Stromal cell of bone marrow (primary cell): ENCODE measurements around the gene NEK10.

Source experiments
- DNase-seq: peaks from one replicate; pipeline ENCODE4 v3.0.0-alpha.2; 2012; ENCODE audit warnings: low read depth

Gene NEK10

GRCh38 chr3:27097182-27097581, 272.0 kb downstream of the NEK10 start:
- no peak for DNase-seq

GRCh38 chr3:27095553-27096222, 273.5 kb downstream of the NEK10 start:
- DNase-seq = no peak

GRCh38 chr3:27094721-27095120, 274.5 kb downstream of the NEK10 start:
- DNase-seq = no peak

- no peak for DNase-seq
These were observed 275.4 kb downstream of the NEK10 start for GRCh38 chr3:27093771-27094170.

GRCh38 chr3:27090275-27091041, 278.7 kb downstream of the NEK10 start:
- DNase-seq = no peak

GRCh38 chr3:27089645-27090044, 279.5 kb downstream of the NEK10 start:
- no peak for DNase-seq

GRCh38 chr3:27089068-27089467, 280.1 kb downstream of the NEK10 start:
- DNase-seq = peak; percentile 24

GRCh38 chr3:27085829-27086730, 283.1 kb downstream of the NEK10 start:
- peak; percentile 14 for DNase-seq

GRCh38 chr3:27081992-27082607, 287.1 kb downstream of the NEK10 start:
- no peak for DNase-seq

- DNase-seq = no peak
These were observed 287.6 kb downstream of the NEK10 start for GRCh38 chr3:27081566-27081965.

GRCh38 chr3:27080258-27080525, 289.0 kb downstream of the NEK10 start:
- DNase-seq = no peak

- peak; percentile 58 for DNase-seq
These were observed 289.5 kb downstream of the NEK10 start for GRCh38 chr3:27079427-27080257.

- DNase-seq = no peak
These were observed 290.8 kb downstream of the NEK10 start for GRCh38 chr3:27078246-27078913.

GRCh38 chr3:27076815-27077630, 292.2 kb downstream of the NEK10 start:
- DNase-seq = no peak

- no peak for DNase-seq
These were observed 294.3 kb downstream of the NEK10 start for GRCh38 chr3:27074914-27075313.

GRCh38 chr3:27073912-27074311, 295.3 kb downstream of the NEK10 start:
- DNase-seq = no peak

GRCh38 chr3:27072810-27073651, 296.2 kb downstream of the NEK10 start:
- no peak for DNase-seq

- no peak for DNase-seq
These were observed 308.8 kb downstream of the NEK10 start for GRCh38 chr3:27060336-27060735.
